Neural progenitor cell (in vitro differentiated cells): ENCODE measurements around the gene MAJIN. TPM values are rescaled to one million over a fixed set of nuclear protein-coding genes. Genes with fewer than 3 reads are reported as not detected.

Source experiments
- DNase-seq: peaks from one replicate; pipeline ENCODE4 v3.0.0-alpha.2; 2016; ENCODE audit warnings: low spot score
- H2AFZ ChIP-seq: fragments of 200-600 bp; sonication (generic); replicated peaks from 2 replicates; pipeline ENCODE4 v1.6.1; 2016; ENCODE audit warnings: antibody characterized with exemption
- H3F3A ChIP-seq: fragments of 200-600 bp; sonication (generic); 2 replicates; pipeline ENCODE4 v1.6.1; 2016; ENCODE audit warnings: antibody characterized with exemption, low read depth
- H3K27ac ChIP-seq: fragments of 200-600 bp; sonication (generic); 2 replicates; pipeline ENCODE4 v1.5.1; 2016; ENCODE audit warnings: mild to moderate bottlenecking
- H3K27me3 ChIP-seq: fragments of 200-600 bp; sonication (generic); 2 replicates; pipeline ENCODE4 v1.6.1; 2016; ENCODE audit warnings: mild to moderate bottlenecking, moderate library complexity
- H3K36me3 ChIP-seq: fragments of 200-600 bp; sonication (generic); 2 replicates; pipeline ENCODE4 v1.5.1; 2016
- H3K4me1 ChIP-seq: fragments of 200-600 bp; sonication (generic); 2 replicates; pipeline ENCODE4 v1.6.1; 2016; ENCODE audit warnings: mixed run types
- H3K4me2 ChIP-seq: fragments of 200-600 bp; sonication (generic); 2 replicates; pipeline ENCODE4 v1.6.1; 2016
- H3K4me3 ChIP-seq: fragments of 200-600 bp; sonication (generic); 2 replicates; pipeline ENCODE4 v1.5.1; 2016
- H3K79me2 ChIP-seq: fragments of 200-600 bp; sonication (generic); 2 replicates; pipeline ENCODE4 v1.6.1; 2016; ENCODE audit warnings: low read depth
- H3K9ac ChIP-seq: fragments of 200-600 bp; sonication (generic); 2 replicates; pipeline ENCODE4 v1.6.1; 2016
- H3K9me3 ChIP-seq: fragments of 200-600 bp; sonication (generic); 2 replicates; pipeline ENCODE4 v1.5.1; 2016; ENCODE audit warnings: low read depth
- H4K20me1 ChIP-seq: fragments of 200-600 bp; sonication (generic); 2 replicates; pipeline ENCODE4 v1.6.1; 2016; ENCODE audit warnings: low read depth
- H3K27ac Mint-ChIP-seq: 3 replicates; pipeline ENCODE4 v1.8.0; 2021; ENCODE audit warnings: mixed read lengths
- H3K27me3 Mint-ChIP-seq: 2 replicates; pipeline ENCODE4 v1.8.0; 2022; ENCODE audit warnings: low read depth, mild to moderate bottlenecking, inconsistent platforms, moderate library complexity, mixed read lengths; ENCODE audit not compliant: insufficient read depth
- H3K36me3 Mint-ChIP-seq: 3 replicates; pipeline ENCODE4 v1.8.0; 2021; ENCODE audit warnings: mixed read lengths
- H3K4me1 Mint-ChIP-seq: 3 replicates; pipeline ENCODE4 v1.8.0; 2021; ENCODE audit warnings: mixed read lengths
- H3K4me3 Mint-ChIP-seq: 3 replicates; pipeline ENCODE4 v1.8.0; 2021; ENCODE audit warnings: mild to moderate bottlenecking, moderate library complexity, mixed read lengths
- H3K9me3 Mint-ChIP-seq: 3 replicates; pipeline ENCODE4 v1.8.0; 2020; ENCODE audit warnings: mixed read lengths
- EZH2 ChIP-seq: fragments of 200-600 bp; sonication (generic); IDR thresholded peaks from 2 replicates; pipeline ENCODE4 v1.6.1; 2017; ENCODE audit warnings: antibody characterized with exemption, mild to moderate bottlenecking, moderate library complexity
- EZH2phosphoT487 ChIP-seq: fragments of 200-600 bp; sonication (generic); IDR thresholded peaks from 2 replicates; pipeline ENCODE4 v1.6.1; 2017; ENCODE audit warnings: antibody characterized with exemption
- total RNA-seq: library from RNA; depleted of rRNA; stranded (reverse); fragments of >200 nt; gene quantifications from 2 replicates; pipeline ENCODE4 v1.2.3, GENCODE V29; 2015; ENCODE audit warnings: low replicate concordance
- TF ChIP-seq, protein P1 (sequence below): fragments of 200-600 bp; sonication (generic); IDR thresholded peaks from 2 replicates; pipeline ENCODE4 v1.5.1; 2017; ENCODE audit warnings: antibody characterized with exemption, mild to moderate bottlenecking

Gene MAJIN
- total RNA-seq, 1 donor from 2014 or later = not detected

DNA sequence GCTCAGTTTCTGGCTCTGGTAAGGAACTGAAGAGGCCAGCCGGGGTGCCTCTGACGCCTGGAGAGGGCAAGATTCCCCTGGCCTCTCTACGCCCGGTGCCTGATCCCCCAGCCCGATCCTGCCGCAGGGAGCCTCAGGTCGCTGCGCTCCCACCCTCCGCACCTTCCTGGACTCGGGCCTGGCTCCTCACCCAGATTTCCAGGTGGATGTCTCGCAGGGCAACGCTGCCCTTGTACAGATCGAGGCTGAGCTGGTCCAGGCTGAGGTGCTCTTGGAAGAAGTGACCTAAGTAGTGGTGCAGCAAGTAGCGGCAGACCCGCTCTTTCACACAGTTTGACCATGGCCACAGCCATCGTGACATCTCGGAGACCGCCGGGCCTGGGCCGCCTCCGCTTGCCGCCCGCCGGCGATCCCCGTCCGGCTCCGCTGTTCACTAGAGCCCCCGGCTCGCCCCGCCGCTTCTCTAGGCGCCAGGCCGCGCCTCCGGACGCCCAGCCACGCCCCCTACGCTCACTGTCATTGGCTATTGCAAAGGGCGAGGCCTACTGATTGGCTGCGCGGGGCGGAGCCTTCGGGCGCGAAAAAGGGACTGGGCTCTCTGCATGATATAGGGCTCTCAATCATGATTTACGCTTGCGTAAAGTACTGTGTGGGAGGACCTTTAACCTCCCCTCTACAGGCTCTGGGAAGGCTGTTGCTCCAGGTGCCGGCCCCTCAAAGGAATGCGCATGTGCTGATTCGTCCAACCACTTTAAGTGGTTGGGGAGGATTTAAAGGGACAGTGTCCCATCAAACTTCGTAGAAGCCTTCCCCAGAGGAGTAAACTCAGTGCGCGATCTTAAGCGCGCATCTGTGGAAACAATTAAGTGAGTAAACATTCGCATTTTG lies 54.9 kb downstream of the MAJIN start, which contains the start of gene ATG2A:
TSS of gene ATG2A (minus strand) at position 435 of the 888 bp plus-strand sequence. CDS start at position 361, 74 bp downstream.
- H3K27ac ChIP-seq = peak within 1 kb of the TSS; percentile 75
- H3K27ac Mint-ChIP-seq = peak within 1 kb of the TSS; percentile 95
- H3K36me3 ChIP-seq = no peaks in the 10 kb centered on the region
- H3K79me2 ChIP-seq = peaks cover 7% of the 10 kb centered on the region
- H3K27me3 Mint-ChIP-seq = no peaks in the 10 kb centered on the region
- peak within 1 kb of the TSS; percentile 90 for H3K4me3 ChIP-seq
- H3F3A ChIP-seq = peaks cover 16% of the 10 kb centered on the region
- H3K4me2 ChIP-seq = peak within 1 kb of the TSS; percentile 96
- H2AFZ ChIP-seq = peak within 1 kb of the TSS; percentile 80
- TF ChIP-seq, protein P1, sequence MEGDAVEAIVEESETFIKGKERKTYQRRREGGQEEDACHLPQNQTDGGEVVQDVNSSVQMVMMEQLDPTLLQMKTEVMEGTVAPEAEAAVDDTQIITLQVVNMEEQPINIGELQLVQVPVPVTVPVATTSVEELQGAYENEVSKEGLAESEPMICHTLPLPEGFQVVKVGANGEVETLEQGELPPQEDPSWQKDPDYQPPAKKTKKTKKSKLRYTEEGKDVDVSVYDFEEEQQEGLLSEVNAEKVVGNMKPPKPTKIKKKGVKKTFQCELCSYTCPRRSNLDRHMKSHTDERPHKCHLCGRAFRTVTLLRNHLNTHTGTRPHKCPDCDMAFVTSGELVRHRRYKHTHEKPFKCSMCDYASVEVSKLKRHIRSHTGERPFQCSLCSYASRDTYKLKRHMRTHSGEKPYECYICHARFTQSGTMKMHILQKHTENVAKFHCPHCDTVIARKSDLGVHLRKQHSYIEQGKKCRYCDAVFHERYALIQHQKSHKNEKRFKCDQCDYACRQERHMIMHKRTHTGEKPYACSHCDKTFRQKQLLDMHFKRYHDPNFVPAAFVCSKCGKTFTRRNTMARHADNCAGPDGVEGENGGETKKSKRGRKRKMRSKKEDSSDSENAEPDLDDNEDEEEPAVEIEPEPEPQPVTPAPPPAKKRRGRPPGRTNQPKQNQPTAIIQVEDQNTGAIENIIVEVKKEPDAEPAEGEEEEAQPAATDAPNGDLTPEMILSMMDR = no peak
- TF ChIP-seq EZH2phosphoT487 (no peak), EZH2 (no peak)
- peaks cover 4% of the 10 kb centered on the region for H4K20me1 ChIP-seq
- H3K9ac ChIP-seq = peak within 1 kb of the TSS; percentile 98
- peak; percentile 99 for DNase-seq
- peak within 1 kb of the TSS; percentile 93 for H3K4me3 Mint-ChIP-seq
- H3K4me1 Mint-ChIP-seq = peaks cover 24% of the 10 kb centered on the region
- H3K9me3 ChIP-seq = no peaks in the 10 kb centered on the region
- H3K27me3 ChIP-seq = no peaks in the 10 kb centered on the region
- H3K36me3 Mint-ChIP-seq = peaks cover 4% of the 10 kb centered on the region
- H3K9me3 Mint-ChIP-seq = no peaks in the 10 kb centered on the region
- peaks cover 17% of the 10 kb centered on the region for H3K4me1 ChIP-seq

DNA sequence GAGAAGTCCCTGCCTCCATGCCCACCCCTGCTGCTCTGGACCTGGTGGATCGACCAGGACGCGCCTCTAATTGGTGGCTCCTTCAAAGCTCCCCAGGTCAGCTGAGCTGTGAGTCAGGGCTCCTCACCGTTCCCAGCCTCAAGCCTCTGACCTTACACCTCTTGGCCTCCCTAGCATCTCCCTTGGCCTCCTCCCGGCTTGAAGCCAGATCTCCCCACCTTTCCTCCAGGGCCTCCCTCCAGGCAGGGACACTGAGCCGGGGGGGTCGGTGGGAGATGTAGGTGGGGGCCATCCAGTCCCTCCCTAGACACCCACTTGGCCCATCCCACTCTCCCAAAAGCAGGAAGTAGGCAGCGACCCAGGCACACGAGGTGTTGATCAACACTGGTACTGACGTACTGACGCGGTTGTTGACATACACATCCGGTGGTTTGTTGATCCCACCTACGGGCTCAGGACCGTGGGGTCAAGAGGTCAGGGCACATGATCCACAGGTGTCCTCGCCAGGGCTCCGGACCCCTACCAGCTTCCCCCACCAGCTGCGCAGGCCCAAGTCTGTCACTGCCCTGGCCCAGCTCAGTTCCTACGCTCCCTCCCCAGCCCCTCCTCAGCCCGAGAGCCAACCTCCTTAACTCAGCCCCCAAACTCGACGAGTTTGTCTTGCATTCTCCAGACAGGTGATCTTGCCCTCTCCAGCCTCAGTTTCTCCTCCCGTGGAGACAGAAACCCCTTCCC lies 55.7 kb downstream of the MAJIN start:
- H3K9me3 Mint-ChIP-seq = no peaks in the 10 kb centered on the region
- peaks cover 4% of the 10 kb centered on the region for H3K36me3 Mint-ChIP-seq
- Histone ChIP-seq H3F3A (peaks cover 16% of the 10 kb centered on the region), H3K9ac (peak overlapping the region; percentile 98), H3K27me3 (no peaks in the 10 kb centered on the region), H3K27ac (no peak overlapping the region), H3K4me2 (peak overlapping the region; percentile 93), H3K9me3 (no peaks in the 10 kb centered on the region), H4K20me1 (peaks cover 4% of the 10 kb centered on the region), H2AFZ (no peak overlapping the region), H3K36me3 (no peaks in the 10 kb centered on the region), H3K79me2 (peaks cover 7% of the 10 kb centered on the region), H3K4me1 (peaks cover 17% of the 10 kb centered on the region), H3K4me3 (peak overlapping the region; percentile 90)
- H3K27me3 Mint-ChIP-seq = no peaks in the 10 kb centered on the region
- DNase-seq = peak; percentile 47
- TF ChIP-seq, protein P1 = no peak
- TF ChIP-seq EZH2phosphoT487 (no peak), EZH2 (no peak)
- H3K4me3 Mint-ChIP-seq = peak overlapping the region; percentile 93
- H3K27ac Mint-ChIP-seq = peak overlapping the region; percentile 69
- peaks cover 24% of the 10 kb centered on the region for H3K4me1 Mint-ChIP-seq

DNA sequence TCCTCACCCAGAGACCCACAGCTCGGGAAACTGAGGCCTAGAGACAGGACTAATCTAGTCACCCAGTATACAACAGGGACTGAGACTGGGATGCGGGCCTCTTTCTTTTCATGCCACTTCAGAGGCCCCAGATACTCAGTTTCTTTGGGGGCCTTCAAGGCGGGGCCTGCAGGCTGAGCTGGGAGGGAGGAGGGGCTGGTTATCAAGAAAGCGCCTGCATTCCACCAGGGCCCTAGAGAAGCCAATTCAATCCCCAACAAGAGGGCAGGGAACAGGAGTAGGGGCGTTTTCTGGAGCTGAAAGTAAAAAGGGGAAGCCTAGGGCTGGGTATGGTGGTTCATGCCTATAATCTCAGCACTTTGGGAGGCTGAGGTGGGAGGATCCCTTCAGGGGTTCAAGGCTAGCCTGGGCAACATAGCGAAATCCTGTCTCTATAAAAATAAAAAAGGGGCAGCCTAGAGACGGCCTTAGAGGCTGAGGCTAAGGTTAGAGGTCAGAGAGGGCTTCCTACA lies 56.5 kb downstream of the MAJIN start:
- peak; percentile 31 for DNase-seq
- H3K4me2 ChIP-seq = peak overlapping the region; percentile 93
- H3K4me1 ChIP-seq = peaks cover 17% of the 10 kb centered on the region
- H3F3A ChIP-seq = peaks cover 16% of the 10 kb centered on the region
- peak overlapping the region; percentile 93 for H3K4me3 Mint-ChIP-seq
- TF ChIP-seq, protein P1 = no peak
- no peak for TF ChIP-seq EZH2
- TF ChIP-seq EZH2phosphoT487 = no peak
- H3K27me3 Mint-ChIP-seq = no peaks in the 10 kb centered on the region
- no peaks in the 10 kb centered on the region for H3K36me3 ChIP-seq
- peaks cover 4% of the 10 kb centered on the region for H4K20me1 ChIP-seq
- no peak overlapping the region for H3K27ac Mint-ChIP-seq
- peaks cover 24% of the 10 kb centered on the region for H3K4me1 Mint-ChIP-seq
- no peak overlapping the region for H3K4me3 ChIP-seq
- no peak overlapping the region for H3K27ac ChIP-seq
- H3K27me3 ChIP-seq = no peaks in the 10 kb centered on the region
- no peak overlapping the region for H2AFZ ChIP-seq
- no peaks in the 10 kb centered on the region for H3K9me3 Mint-ChIP-seq
- H3K9me3 ChIP-seq = no peaks in the 10 kb centered on the region
- H3K9ac ChIP-seq = peak overlapping the region; percentile 98
- H3K79me2 ChIP-seq = peaks cover 7% of the 10 kb centered on the region
- peaks cover 4% of the 10 kb centered on the region for H3K36me3 Mint-ChIP-seq
